GM10266 (cell line): ENCODE results near the gene KCNE5.
"Not testable (repeated sequence)": the region's sequence is repeated elsewhere in the genome, so short reads cannot be mapped to it uniquely, and the experiment has no call there.

ENCODE experiments used
- DNase-seq: peaks from one replicate; pipeline ENCODE4 v3.0.0; 2012; ENCODE audit errors: extremely low spot score
- TF ChIP-seq, protein P1 (sequence below): IDR thresholded peaks from 2 replicates; pipeline ENCODE4 v1.5.1; 2012; ENCODE audit warnings: mild to moderate bottlenecking, low read depth; ENCODE audit not compliant: control insufficient read depth, insufficient read depth; ENCODE audit errors: missing control alignments

KCNE5 gene, protein sequence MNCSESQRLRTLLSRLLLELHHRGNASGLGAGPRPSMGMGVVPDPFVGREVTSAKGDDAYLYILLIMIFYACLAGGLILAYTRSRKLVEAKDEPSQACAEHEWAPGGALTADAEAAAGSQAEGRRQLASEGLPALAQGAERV

DNA sequence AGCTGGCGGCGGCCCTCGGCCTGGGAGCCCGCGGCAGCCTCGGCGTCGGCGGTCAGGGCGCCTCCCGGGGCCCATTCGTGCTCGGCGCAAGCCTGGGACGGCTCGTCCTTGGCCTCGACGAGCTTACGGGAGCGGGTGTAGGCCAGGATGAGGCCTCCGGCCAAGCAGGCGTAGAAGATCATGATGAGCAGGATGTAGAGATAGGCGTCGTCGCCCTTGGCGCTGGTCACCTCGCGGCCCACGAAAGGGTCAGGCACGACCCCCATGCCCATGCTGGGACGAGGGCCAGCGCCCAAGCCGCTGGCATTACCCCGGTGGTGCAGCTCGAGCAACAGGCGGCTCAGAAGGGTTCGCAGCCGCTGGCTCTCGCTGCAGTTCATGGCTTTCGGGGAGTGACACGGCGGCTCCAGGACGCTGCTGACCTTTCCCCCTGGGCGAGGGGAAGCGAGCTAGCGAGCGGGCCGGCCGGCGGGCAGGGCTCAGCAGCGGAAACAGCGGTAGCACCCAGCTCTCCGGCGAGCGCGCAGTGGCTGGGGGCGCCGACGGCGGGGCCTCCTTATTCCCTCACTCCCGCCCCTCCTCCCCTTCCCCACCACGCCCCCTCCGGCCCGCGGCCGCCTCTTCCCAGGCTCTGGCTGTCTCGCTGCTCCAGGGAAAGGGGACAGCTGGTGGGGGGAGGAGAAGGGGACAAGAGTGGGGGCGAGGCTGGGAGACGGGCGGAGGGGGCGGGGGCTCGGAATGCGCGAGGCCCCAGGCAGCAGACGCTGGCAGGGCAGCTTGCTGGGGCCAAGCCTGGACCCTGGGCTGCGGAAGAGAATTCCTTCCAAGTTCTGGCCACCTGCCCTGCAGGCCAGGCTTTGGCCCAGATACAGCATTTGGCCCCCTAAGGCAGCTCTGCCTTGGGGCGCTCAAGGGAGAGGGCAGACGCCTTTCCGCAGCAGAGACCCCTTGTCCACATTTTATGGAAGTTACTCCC is at the start of gene KCNE5:
Gene KCNE5, minus strand, starts transcription at position 532 of the 976 bp plus-strand sequence. Its CDS starts 152 bp downstream, at position 380.
- TF ChIP-seq, protein P1, sequence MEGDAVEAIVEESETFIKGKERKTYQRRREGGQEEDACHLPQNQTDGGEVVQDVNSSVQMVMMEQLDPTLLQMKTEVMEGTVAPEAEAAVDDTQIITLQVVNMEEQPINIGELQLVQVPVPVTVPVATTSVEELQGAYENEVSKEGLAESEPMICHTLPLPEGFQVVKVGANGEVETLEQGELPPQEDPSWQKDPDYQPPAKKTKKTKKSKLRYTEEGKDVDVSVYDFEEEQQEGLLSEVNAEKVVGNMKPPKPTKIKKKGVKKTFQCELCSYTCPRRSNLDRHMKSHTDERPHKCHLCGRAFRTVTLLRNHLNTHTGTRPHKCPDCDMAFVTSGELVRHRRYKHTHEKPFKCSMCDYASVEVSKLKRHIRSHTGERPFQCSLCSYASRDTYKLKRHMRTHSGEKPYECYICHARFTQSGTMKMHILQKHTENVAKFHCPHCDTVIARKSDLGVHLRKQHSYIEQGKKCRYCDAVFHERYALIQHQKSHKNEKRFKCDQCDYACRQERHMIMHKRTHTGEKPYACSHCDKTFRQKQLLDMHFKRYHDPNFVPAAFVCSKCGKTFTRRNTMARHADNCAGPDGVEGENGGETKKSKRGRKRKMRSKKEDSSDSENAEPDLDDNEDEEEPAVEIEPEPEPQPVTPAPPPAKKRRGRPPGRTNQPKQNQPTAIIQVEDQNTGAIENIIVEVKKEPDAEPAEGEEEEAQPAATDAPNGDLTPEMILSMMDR: no peak

DNA sequence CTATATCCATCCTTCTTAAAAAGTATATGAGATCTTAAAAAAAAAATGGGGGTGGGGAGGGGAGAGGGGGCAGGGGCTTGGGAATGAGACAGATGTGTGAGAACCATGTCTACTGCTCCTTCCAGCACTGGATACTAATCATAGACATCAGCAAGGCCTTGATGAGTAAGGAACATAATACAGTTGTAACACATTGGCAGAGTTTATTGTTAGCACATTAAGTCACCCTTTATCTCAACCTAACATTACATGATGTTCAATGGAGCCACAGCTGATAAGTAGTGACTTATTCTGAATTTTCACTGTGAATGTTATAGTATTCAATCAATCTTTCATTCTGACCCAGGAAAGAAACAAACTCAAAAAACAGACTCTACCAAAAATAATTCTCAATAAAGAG is 47.3 kb upstream of the KCNE5 start:
- DNase-seq: no peak
- TF ChIP-seq, protein P1: no peak

More for the DNA sequence above, at the start of gene KCNE5:
- no peak for DNase-seq

DNA sequence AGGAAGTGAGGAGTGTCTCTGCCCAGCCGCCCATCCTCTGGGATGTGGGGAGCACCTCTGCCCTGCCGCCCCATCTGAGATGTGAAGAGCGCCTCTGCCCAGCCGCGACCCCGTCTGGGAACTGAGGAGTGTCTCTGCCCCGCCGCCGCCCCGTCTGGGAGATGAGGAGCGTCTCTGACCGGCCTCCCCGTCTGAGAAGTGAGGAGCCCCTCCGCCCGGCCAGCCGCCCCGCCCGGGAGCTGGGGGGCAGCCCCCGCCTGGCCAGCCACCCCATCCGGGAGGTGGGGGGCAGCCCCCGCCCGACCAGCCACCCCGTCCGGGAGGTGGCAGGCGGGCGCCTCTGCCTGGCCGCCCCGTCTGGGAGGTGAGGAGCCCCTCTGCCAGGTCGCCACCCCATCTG is 46.2 kb upstream of the KCNE5 start:
- not testable (repeated sequence) for DNase-seq

DNA sequence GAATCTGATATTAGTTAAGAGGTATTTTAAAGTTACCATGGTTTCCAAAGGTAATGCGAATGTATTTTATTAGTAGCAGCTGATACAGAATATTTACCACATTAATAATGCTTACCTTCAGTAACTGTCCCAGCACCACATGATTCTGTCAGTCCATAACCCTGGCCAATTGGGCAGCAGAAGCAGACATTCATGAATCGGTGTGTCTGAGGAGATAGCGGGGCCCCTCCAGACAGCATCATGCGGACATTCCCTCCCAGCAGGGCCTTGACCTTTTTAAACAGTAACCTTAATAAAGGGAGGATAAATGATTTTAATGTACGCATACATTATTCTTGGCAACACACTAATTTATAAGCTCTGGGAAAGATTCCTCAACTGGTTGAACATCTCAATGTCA is 43.0 kb upstream of the KCNE5 start:
- DNase-seq: no peak
- TF ChIP-seq, protein P1: no peak

DNA sequence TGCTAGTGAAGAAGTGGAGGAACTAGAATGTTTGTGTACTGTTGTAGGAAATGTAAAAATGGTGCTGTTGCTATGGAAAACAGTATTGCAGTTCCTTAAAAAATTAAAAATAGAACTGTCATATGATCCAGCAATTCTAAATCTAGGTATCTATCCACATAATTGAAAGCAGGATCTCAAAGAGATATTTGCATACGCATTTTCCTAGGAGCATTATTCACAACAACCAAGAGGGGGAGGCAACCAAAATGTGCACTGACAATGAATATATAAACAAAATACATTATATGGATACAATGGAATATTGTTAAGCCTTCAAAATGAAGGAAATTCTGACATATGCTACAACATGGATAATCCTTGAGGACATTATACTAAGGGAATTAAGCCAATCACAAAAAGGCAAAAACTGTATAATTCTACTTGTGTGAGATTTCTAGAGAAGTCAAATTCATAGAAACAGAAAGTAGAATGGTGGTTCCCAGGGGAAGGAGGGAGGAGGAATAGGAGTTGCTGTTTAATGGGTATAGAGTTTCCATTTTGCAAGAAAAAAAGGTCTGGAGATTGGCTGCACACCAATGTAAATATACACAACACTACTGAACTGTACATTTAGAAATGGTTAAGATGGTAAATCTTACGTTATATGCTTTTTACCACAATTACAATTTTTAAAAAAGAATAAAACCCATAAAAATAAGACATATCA is 35.6 kb upstream of the KCNE5 start:
- TF ChIP-seq, protein P1: no peak
- DNase-seq: no peak

DNA sequence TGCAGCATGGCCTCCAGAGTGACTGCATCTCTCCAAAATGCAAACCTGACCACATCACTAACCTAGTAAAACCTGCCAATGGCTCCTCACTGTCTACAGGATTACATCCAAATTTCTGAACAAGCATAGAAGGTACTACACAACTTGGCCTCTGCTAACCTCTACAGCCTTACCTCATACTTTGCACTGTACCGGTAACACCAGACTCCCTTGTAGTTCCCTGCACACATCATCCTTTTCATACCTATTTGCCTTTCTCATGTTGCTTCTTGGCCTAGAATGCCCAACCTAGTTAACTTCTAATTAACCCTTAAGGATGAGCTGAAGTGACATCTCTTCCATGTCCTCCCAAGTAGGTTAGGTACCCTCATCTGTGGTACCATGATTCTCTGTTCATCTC is 33.4 kb upstream of the KCNE5 start:
- TF ChIP-seq, protein P1: no peak

DNA sequence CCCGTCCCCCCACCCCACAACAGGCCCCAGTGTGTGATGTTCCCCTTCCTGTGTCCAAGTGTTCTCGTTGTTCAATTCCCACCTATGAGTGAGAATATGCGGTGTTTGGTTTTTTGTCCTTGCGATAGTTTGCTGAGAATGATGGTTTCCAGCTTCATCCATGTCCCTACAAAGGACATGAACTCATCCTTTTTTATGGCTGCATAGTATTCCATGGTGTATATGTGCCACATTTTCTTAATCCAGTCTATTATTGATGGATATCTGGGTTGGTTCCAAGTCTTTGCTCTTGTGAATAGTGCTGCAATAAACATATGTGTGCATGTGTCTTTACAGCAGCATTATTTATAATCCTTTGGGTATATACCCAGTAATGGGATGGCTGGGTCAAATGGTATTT is 32.4 kb upstream of the KCNE5 start:
- not testable (repeated sequence) for DNase-seq

More for the DNA sequence above, 33.4 kb upstream of the KCNE5 start:
- no peak for DNase-seq

DNA sequence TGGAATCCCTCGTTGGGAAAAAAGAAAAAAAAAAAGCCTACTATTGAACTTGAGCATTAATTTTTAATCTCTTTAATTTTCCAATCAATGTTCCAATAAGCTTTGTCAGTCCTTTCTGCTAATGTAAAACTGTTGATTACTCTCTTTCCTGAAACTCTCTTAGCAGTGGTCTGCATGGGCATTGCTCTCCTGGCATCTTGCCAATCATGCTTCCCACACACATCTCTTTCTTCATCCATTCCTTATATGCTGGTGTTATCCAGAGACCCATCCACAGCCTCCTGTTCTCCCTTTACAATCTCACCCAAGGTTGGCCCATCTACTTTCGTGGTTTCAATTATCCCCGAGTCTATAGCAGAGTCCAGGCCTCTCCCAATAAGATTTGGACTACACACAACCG is 31.8 kb upstream of the KCNE5 start:
- DNase-seq: no peak
- TF ChIP-seq, protein P1: no peak
